HEK293 (cell line): Measurements from ENCODE around the gene LRFN2.
A peak's percentile ranks its signal among the peaks of the same experiment; 100 is the strongest.

Experiments used
- CTCF ChIA-PET: fragments of 350-600 bp; formaldehyde crosslinking; extraction: SDS; loops from one replicate; lab custom pipeline; 2021; ENCODE audit warnings: antibody characterized with exemption; lab: Yijun Ruan, JAX
- POLR2A ChIA-PET: fragments of 300-600 bp; formaldehyde crosslinking; extraction: SDS; loops from one replicate; lab custom pipeline; 2020; ENCODE audit warnings: antibody characterized with exemption, inconsistent platforms; lab: Yijun Ruan, JAX
- H3K27ac ChIP-seq: fragments of 200-500 bp; sonication (Bioruptor generic); 2 replicates; pipeline ENCODE4 v1.5.1; 2014; ENCODE audit warnings: low read depth, low read length, control low read depth, inconsistent platforms; ENCODE audit errors: extremely low read depth
- H3K36me3 ChIP-seq, 2 experiments: fragments of 200-500 bp in 1 of 2; sonication (Bioruptor generic) in 1 of 2; 1 replicate in 1 of 2; 2 replicates in 1 of 2; pipeline ENCODE4 v1.5.1; 2014 to 2017; ENCODE audit warnings: inconsistent platforms in 2 of 2, low read length in 2 of 2; ENCODE audit not compliant: control insufficient read depth in 2 of 2, insufficient read depth in 1 of 2
- H3K4me1 ChIP-seq: fragments of 200-500 bp; sonication (Bioruptor generic); 2 replicates; pipeline ENCODE4 v1.5.1; 2014; ENCODE audit warnings: mild to moderate bottlenecking, low read length, inconsistent platforms; ENCODE audit not compliant: control insufficient read depth, insufficient read depth
- H3K4me3 ChIP-seq: 2 replicates; pipeline ENCODE4 v1.5.1; 2011; ENCODE audit warnings: low read depth, mild to moderate bottlenecking, control low read depth, low read length, moderate library complexity
- H3K9me3 ChIP-seq: fragments of 200-500 bp; sonication (Bioruptor generic); 2 replicates; pipeline ENCODE4 v1.5.1; 2014; ENCODE audit warnings: low read depth, low read length, inconsistent platforms; ENCODE audit not compliant: control insufficient read depth, insufficient read depth
- CTCF ChIP-seq: fragments of 450-650 bp; formaldehyde crosslinking; IDR thresholded peaks from 2 replicates; pipeline ENCODE4 v1.5.1; 2016; ENCODE audit warnings: missing biosample characterization, missing genetic modification characterization
- GLI2 ChIP-seq: fragments of 450-650 bp; formaldehyde crosslinking; IDR thresholded peaks from 2 replicates; pipeline ENCODE4; 2017; ENCODE audit warnings: missing biosample characterization, missing genetic modification characterization, low read depth, borderline replicate concordance
- HIC1 ChIP-seq: fragments of 450-650 bp; formaldehyde crosslinking; IDR thresholded peaks from 2 replicates; pipeline ENCODE4 v1.5.1; 2016; ENCODE audit warnings: missing biosample characterization, missing genetic modification characterization
- MEIS1 ChIP-seq: sonication (generic); formaldehyde crosslinking; IDR thresholded peaks from 2 replicates; pipeline ENCODE4 v1.8.1; 2022; ENCODE audit warnings: missing genetic modification reagents, mild to moderate bottlenecking, borderline replicate concordance
- PRDM1 ChIP-seq: fragments of 450-650 bp; formaldehyde crosslinking; IDR thresholded peaks from 2 replicates; pipeline ENCODE4; 2016; ENCODE audit warnings: missing biosample characterization, missing genetic modification characterization
- YY2 ChIP-seq: fragments of 450-650 bp; formaldehyde crosslinking; IDR thresholded peaks from 2 replicates; pipeline ENCODE4 v1.5.1; 2016; ENCODE audit warnings: missing biosample characterization, missing genetic modification characterization
- ZBTB17 ChIP-seq: fragments of 450-650 bp; formaldehyde crosslinking; IDR thresholded peaks from 2 replicates; pipeline ENCODE4 v1.5.1; 2016; ENCODE audit warnings: missing biosample characterization, missing genetic modification characterization
- ZEB2 ChIP-seq: fragments of 450-650 bp; formaldehyde crosslinking; IDR thresholded peaks from 2 replicates; pipeline ENCODE4 v1.5.1; 2016; ENCODE audit warnings: missing biosample characterization, missing genetic modification characterization
- ZNF16 ChIP-seq: fragments of 450-650 bp; formaldehyde crosslinking; IDR thresholded peaks from 2 replicates; pipeline ENCODE4 v1.5.1; 2016; ENCODE audit warnings: low read depth, missing biosample characterization, missing genetic modification characterization
- ZNF184 ChIP-seq: fragments of 450-650 bp; IDR thresholded peaks from 2 replicates; pipeline ENCODE4 v1.5.1; 2018; ENCODE audit warnings: missing biosample characterization, mild to moderate bottlenecking, missing genetic modification characterization
- ZNF2 ChIP-seq: fragments of 450-650 bp; formaldehyde crosslinking; IDR thresholded peaks from 2 replicates; pipeline ENCODE4 v1.5.1; 2016; ENCODE audit warnings: missing biosample characterization, missing genetic modification characterization
- ZNF211 ChIP-seq: fragments of 450-650 bp; formaldehyde crosslinking; IDR thresholded peaks from 2 replicates; pipeline ENCODE4 v1.5.1; 2016; ENCODE audit warnings: low read depth, missing biosample characterization, missing genetic modification characterization
- ZNF280C ChIP-seq: fragments of 450-650 bp; formaldehyde crosslinking; IDR thresholded peaks from 2 replicates; pipeline ENCODE4 v1.5.1; 2016; ENCODE audit warnings: missing biosample characterization, missing genetic modification characterization
- ZNF366 ChIP-seq: fragments of 450-650 bp; formaldehyde crosslinking; conservative IDR thresholded peaks from 2 replicates; pipeline ENCODE4 v1.5.1; 2016; ENCODE audit warnings: missing biosample characterization, missing genetic modification characterization
- ZNF391 ChIP-seq: fragments of 450-650 bp; formaldehyde crosslinking; IDR thresholded peaks from 2 replicates; pipeline ENCODE4 v1.5.1; 2016; ENCODE audit warnings: low read depth, missing biosample characterization, missing genetic modification characterization, borderline replicate concordance
- ZNF416 ChIP-seq: fragments of 450-650 bp; formaldehyde crosslinking; IDR thresholded peaks from 2 replicates; pipeline ENCODE4 v1.5.1; 2016; ENCODE audit warnings: missing biosample characterization, missing genetic modification characterization
- ZNF549 ChIP-seq: fragments of 450-650 bp; IDR thresholded peaks from 2 replicates; pipeline ENCODE4 v1.5.1; 2018; ENCODE audit warnings: missing biosample characterization, missing genetic modification characterization, mild to moderate bottlenecking, inconsistent platforms, moderate library complexity
- ZNF664 ChIP-seq: fragments of 450-650 bp; formaldehyde crosslinking; IDR thresholded peaks from 2 replicates; pipeline ENCODE4 v1.5.1; 2016; ENCODE audit warnings: missing biosample characterization, missing genetic modification characterization
- ZNF704 ChIP-seq: fragments of 450-650 bp; formaldehyde crosslinking; IDR thresholded peaks from 2 replicates; pipeline ENCODE4 v1.5.1; 2016; ENCODE audit warnings: missing biosample characterization, missing genetic modification characterization
- ZNF768 ChIP-seq: fragments of 450-650 bp; formaldehyde crosslinking; IDR thresholded peaks from 2 replicates; pipeline ENCODE4 v1.5.1; 2018; ENCODE audit warnings: missing biosample characterization, mild to moderate bottlenecking, missing genetic modification characterization
- ZNF837 ChIP-seq: fragments of 450-650 bp; formaldehyde crosslinking; IDR thresholded peaks from 2 replicates; pipeline ENCODE4 v1.5.1; 2016; ENCODE audit warnings: missing biosample characterization, missing genetic modification characterization
- ZXDB ChIP-seq: fragments of 450-650 bp; formaldehyde crosslinking; IDR thresholded peaks from 2 replicates; pipeline ENCODE4 v1.5.1; 2016; ENCODE audit warnings: missing biosample characterization, missing genetic modification characterization

LRFN2 gene

GRCh38 chr6:40568062-40568708 is 19.0 kb downstream of the LRFN2 start:
- CTCF ChIA-PET: no interaction called here

GRCh38 chr6:40563111-40563510 is 24.1 kb downstream of the LRFN2 start:
- H3K36me3 ChIP-seq: no peaks in the 10 kb centered on the region
- no peak overlapping the region for H3K27ac ChIP-seq
- H3K9me3 ChIP-seq: no peaks in the 10 kb centered on the region
- H3K4me3 ChIP-seq: no peak overlapping the region
- CTCF ChIA-PET: interaction anchor here (0.6 to 1.6 kb wide), 3 partner anchors 11 to 785 kb away, joined by 5 to 7 read pairs (median 5); no protein-coding TSS in a partner anchor
- no peak for TF ChIP-seq CTCF (tag by site-specific recombination)
- TF ChIP-seq ZNF837: no peak
- no peak for TF ChIP-seq ZNF549 (tag by site-specific recombination)
- no peak for TF ChIP-seq ZNF16 (tag by site-specific recombination)
- TF ChIP-seq YY2 (tag by site-specific recombination): no peak
- TF ChIP-seq ZNF768 (tag by site-specific recombination): no peak
- no peak for TF ChIP-seq HIC1
- no peak for TF ChIP-seq ZNF184
- TF ChIP-seq ZEB2 (tag by site-specific recombination): no peak
- TF ChIP-seq GLI2: no peak
- no peak for TF ChIP-seq ZNF2 (tag by site-specific recombination)
- TF ChIP-seq ZNF280C (tag by site-specific recombination): no peak
- no peak for TF ChIP-seq ZNF416 (tag by site-specific recombination)
- TF ChIP-seq ZXDB (tag by site-specific recombination): no peak
- no peak for TF ChIP-seq ZNF391 (tag by site-specific recombination)
- no peak for TF ChIP-seq ZNF704 (tag by site-specific recombination)
- no peak for TF ChIP-seq ZNF664 (tag by site-specific recombination)
- no peak for TF ChIP-seq MEIS1 (CRISPR knock-in tag)
- TF ChIP-seq ZBTB17: no peak
- TF ChIP-seq, all 188 proteins: peak for 0
- POLR2A ChIA-PET: no interaction called here
- no peaks in the 10 kb centered on the region for H3K4me1 ChIP-seq

More at GRCh38 chr6:40568062-40568708, 19.0 kb downstream of the LRFN2 start:
- POLR2A ChIA-PET: no interaction called here
- no peak overlapping the region for H3K27ac ChIP-seq
- no peak overlapping the region for H3K4me3 ChIP-seq
- no peaks in the 10 kb centered on the region for H3K36me3 ChIP-seq
- no peaks in the 10 kb centered on the region for H3K4me1 ChIP-seq
- TF ChIP-seq ZNF391 (tag by site-specific recombination) (no peak), ZNF366 (tag by site-specific recombination) (0 out of 2 replicates have a peak, but pooled peaks have one; percentile 15), PRDM1 (tag by site-specific recombination) (no peak), ZNF549 (tag by site-specific recombination) (no peak), ZNF211 (tag by site-specific recombination) (no peak)
- no peaks in the 10 kb centered on the region for H3K9me3 ChIP-seq
